GM12878 (cell line): ENCODE measurements around the gene REL. TPM values are rescaled to one million over a fixed set of nuclear protein-coding genes. Genes with fewer than 3 reads are reported as not detected.

Experiments
- ATAC-seq: fragments of 200-7000 bp; cut with Tn5 transposase; 3 replicates; pipeline ENCODE4 v1.9.1; 2020; ENCODE audit warnings: mild to moderate bottlenecking, moderate library complexity
- BruUV-seq: library from RNA; stranded (reverse); fragments of 400-500 nt; replicated peaks from 2 replicates; lab custom pipeline; 2021; lab: Mats Ljungman, UMichigan
- CTCF ChIA-PET: fragments of 300-600 bp; sonication (Branson Sonifier 250); formaldehyde crosslinking; extraction: SDS; loops from one replicate; lab custom pipeline; 2021; ENCODE audit warnings: inconsistent platforms; lab: Yijun Ruan, JAX
- POLR2A ChIA-PET: fragments of 350-600 bp; formaldehyde crosslinking; extraction: SDS; loops from one replicate; lab custom pipeline; 2021; ENCODE audit warnings: inconsistent platforms; lab: Charles Lee
- RAD21 ChIA-PET: fragments of 300-600 bp; sonication (Branson Sonifier 250); formaldehyde crosslinking; loops from one replicate; lab custom pipeline; 2023; ENCODE audit warnings: antibody characterized with exemption; ENCODE audit not compliant: unreplicated experiment; lab: Charles Lee
- SMC1A ChIA-PET: fragments of 300-600 bp; sonication (Branson Sonifier 250); formaldehyde crosslinking; loops from one replicate; lab custom pipeline; 2023; ENCODE audit not compliant: unreplicated experiment, uncharacterized antibody; lab: Charles Lee
- DNase-seq: peaks from one replicate; pipeline ENCODE4 v3.0.0-alpha.2; 2011; ENCODE audit warnings: low read depth, low spot score
- FAIRE-seq: peaks from 3 replicates; lab custom pipeline; 2011; peaks lifted over from hg19 to GRCh38; lab: Jason Lieb, UNC
- H2AFZ ChIP-seq: 2 replicates; pipeline ENCODE4 v1.6.0; 2011; ENCODE audit warnings: low read depth, low read length, control low read depth; ENCODE audit not compliant: control insufficient read depth
- H3K27ac ChIP-seq: 2 replicates; pipeline ENCODE4 v1.5.1; 2011; ENCODE audit warnings: control low read depth; ENCODE audit not compliant: control insufficient read depth, insufficient read depth
- H3K27me3 ChIP-seq, 2 experiments: replicated peaks in 1 of 2; 2 replicates each; pipeline versions ENCODE4 v1.6.0 to v1.6.1; 2011; ENCODE audit warnings: low read length in 1 of 2; ENCODE audit not compliant: control insufficient read depth in 2 of 2, insufficient read depth in 2 of 2
- H3K36me3 ChIP-seq, 2 experiments: 2 replicates each; pipeline ENCODE4 v1.5.1; 2011; ENCODE audit warnings: low read length in 1 of 2; ENCODE audit not compliant: control insufficient read depth in 2 of 2, insufficient read depth in 2 of 2
- H3K4me1 ChIP-seq: 2 replicates; pipeline ENCODE4 v1.6.1; 2011; ENCODE audit warnings: mild to moderate bottlenecking, low read length, moderate library complexity, mixed read lengths; ENCODE audit not compliant: control insufficient read depth, insufficient read depth
- H3K4me2 ChIP-seq: 2 replicates; pipeline ENCODE4 v1.6.0; 2011; ENCODE audit warnings: control low read depth; ENCODE audit not compliant: control insufficient read depth, insufficient read depth
- H3K4me3 ChIP-seq: fragments of 200-600 bp; sonication (generic); 2 replicates; pipeline ENCODE4 v1.5.1; 2016
- H3K79me2 ChIP-seq: 2 replicates; pipeline ENCODE4 v1.6.0; 2011; ENCODE audit warnings: low read length; ENCODE audit not compliant: control insufficient read depth, insufficient read depth
- H3K9ac ChIP-seq: 2 replicates; pipeline ENCODE4 v1.8.0; 2011; ENCODE audit warnings: low read length, control low read depth, mixed read lengths; ENCODE audit not compliant: control insufficient read depth, insufficient read depth
- H3K9me3 ChIP-seq: replicated peaks from 3 replicates; pipeline ENCODE4 v1.5.1; 2011; ENCODE audit warnings: mild to moderate bottlenecking, low read length; ENCODE audit not compliant: control insufficient read depth, insufficient read depth
- H4K20me1 ChIP-seq: 2 replicates; pipeline ENCODE4 v1.6.0; 2011; ENCODE audit not compliant: control insufficient read depth, insufficient read depth
- ATF3 ChIP-seq: IDR thresholded peaks from 2 replicates; pipeline ENCODE4 v1.6.1; 2011; ENCODE audit warnings: low read depth, mild to moderate bottlenecking, low read length, moderate library complexity, borderline replicate concordance; ENCODE audit errors: extremely low read depth
- BMI1 ChIP-seq: fragments of 450-650 bp; IDR thresholded peaks from 2 replicates; pipeline ENCODE4 v1.6.1; 2016; ENCODE audit warnings: mild to moderate bottlenecking, moderate library complexity, borderline replicate concordance
- CBX5 ChIP-seq: sonication (generic); IDR thresholded peaks from 2 replicates; pipeline ENCODE4 v1.6.1; 2016; ENCODE audit warnings: low read depth, moderate library complexity, mild to moderate bottlenecking, inconsistent platforms
- CEBPZ ChIP-seq: fragments of 150-350 bp; IDR thresholded peaks from 2 replicates; pipeline ENCODE4 v1.6.1; 2016; ENCODE audit warnings: low read depth, low read length
- EED ChIP-seq: sonication (generic); IDR thresholded peaks from 2 replicates; pipeline ENCODE4 v1.6.1; 2016; ENCODE audit warnings: antibody characterized with exemption, low read depth
- FOXK2 ChIP-seq: fragments of 450-650 bp; IDR thresholded peaks from 2 replicates; pipeline ENCODE4 v1.6.1; 2017; ENCODE audit warnings: mild to moderate bottlenecking, moderate library complexity
- JUND ChIP-seq: IDR thresholded peaks from 2 replicates; pipeline ENCODE4 v1.6.1; 2012; ENCODE audit warnings: low read depth, mild to moderate bottlenecking, low read length, improper control_type of control experiment, moderate library complexity
- KDM1A ChIP-seq: fragments of 200-600 bp; sonication (generic); IDR thresholded peaks from 2 replicates; pipeline ENCODE4 v1.6.1; 2016; ENCODE audit warnings: borderline replicate concordance
- NKRF ChIP-seq: fragments of 450-650 bp; conservative IDR thresholded peaks from 2 replicates; pipeline ENCODE4 v1.6.1; 2017; ENCODE audit warnings: mild to moderate bottlenecking, moderate library complexity
- NR2C2 ChIP-seq: IDR thresholded peaks from 2 replicates; pipeline ENCODE4 v1.6.1; 2011; ENCODE audit warnings: borderline replicate concordance, low read depth; ENCODE audit not compliant: control insufficient read depth, insufficient read length
- NR2F1 ChIP-seq: fragments of 450-650 bp; conservative IDR thresholded peaks from 2 replicates; pipeline ENCODE4 v1.6.1; 2017; ENCODE audit warnings: mild to moderate bottlenecking
- POLR2AphosphoS2 ChIP-seq: IDR thresholded peaks from 2 replicates; pipeline ENCODE4 v1.6.1; 2011; ENCODE audit warnings: low read depth, mild to moderate bottlenecking, low read length, improper control_type of control experiment, moderate library complexity
- RBBP5 ChIP-seq: fragments of 200-600 bp; sonication (generic); conservative IDR thresholded peaks from 2 replicates; pipeline ENCODE4 v1.6.1; 2016
- SIN3A ChIP-seq: IDR thresholded peaks from 2 replicates; pipeline ENCODE4 v1.6.1; 2012; ENCODE audit warnings: low read depth, low read length, improper control_type of control experiment
- SP1 ChIP-seq: IDR thresholded peaks from one replicate; pipeline ENCODE4 v1.6.1; 2011; ENCODE audit warnings: low read depth, low read length
- SRF ChIP-seq, 2 experiments: IDR thresholded peaks; 2 replicates each; pipeline ENCODE4 v1.6.1; 2011; ENCODE audit warnings: low read depth in 2 of 2, low read length in 2 of 2, mild to moderate bottlenecking in 1 of 2, moderate library complexity in 1 of 2
- TAF1 ChIP-seq: IDR thresholded peaks from 2 replicates; pipeline ENCODE4 v1.6.1; 2011; ENCODE audit warnings: mild to moderate bottlenecking, low read depth, low read length, borderline replicate concordance
- ZNF384 ChIP-seq: IDR thresholded peaks from 2 replicates; pipeline ENCODE4 v1.6.1; 2012; ENCODE audit warnings: low read depth, mild to moderate bottlenecking, low read length, improper control_type of control experiment, borderline replicate concordance
- ZNF622 ChIP-seq: fragments of 450-650 bp; IDR thresholded peaks from 2 replicates; pipeline ENCODE4 v1.6.1; 2017; ENCODE audit warnings: mild to moderate bottlenecking, inconsistent platforms
- WGBS: methylation state at CpG from one replicate; pipeline ENCODE4 v1.1.6; 2016; ENCODE audit warnings: low lambda C conversion rate; ENCODE audit not compliant: insufficient replicate concordance, insufficient coverage; ENCODE audit errors: missing lambda C conversion rate; 5-methylcytosine and 5-hydroxymethylcytosine counted together
- in situ Hi-C: fragments of 300-500 bp; cut with MboI; formaldehyde crosslinking; loops from 9 replicates; pipeline ENCODE4 v1.14.3; 2018; ENCODE audit warnings: mixed read lengths
- intact Hi-C: fragments of 100-400 bp; cut with micrococcal nuclease; formaldehyde crosslinking; loops from one replicate; pipeline ENCODE4 v1.14.2; 2022; ENCODE audit not compliant: unreplicated experiment
- polyA plus RNA-seq, 11 experiments: library from polyadenylated mRNA; depleted of rRNA in 4 of 11; unstranded in 6 of 11; stranded (reverse) in 5 of 11; fragments of >200 nt; fragmentation: Nextera tagmentation in 4 of 11; fragmentation: Illumina TruSeq in 1 of 11; extraction: Ambion mirVana in 4 of 11; extraction: Trizol in 1 of 11; gene quantifications; 1 replicate in 1 of 11; 2 replicates in 10 of 11; pipeline versions ENCODE4 v1.2.1 to v1.2.3, GENCODE V29; 2011 to 2016; ENCODE audit warnings: inconsistent platforms in 2 of 11, missing spikeins in 2 of 11, low read depth in 1 of 11
- total RNA-seq, 4 experiments: library from RNA; depleted of rRNA in 3 of 4; stranded (reverse); fragments of >200 nt in 3 of 4; fragmentation: Illumina TruSeq in 1 of 4; extraction: Trizol in 1 of 4; gene quantifications; 2 replicates each; pipeline versions ENCODE4 v1.2.1 to v1.2.3, GENCODE V29; 2013 to 2021

The REL gene
- total and polyA plus RNA-seq, 10 of the 15 experiments (the other 5 are each of a cell fraction or from before 2014, with no cell fraction given): 6.3 to 52.4 (median 26.6) TPM

GRCh38 chr2:60861736-60862135 is 19.6 kb upstream of the REL start:
- in situ Hi-C loops: no loop called here
- Histone ChIP-seq H3K9ac (no peak overlapping the region), H3K36me3 (no peaks in the 10 kb centered on the region), H4K20me1 (no peaks in the 10 kb centered on the region), H3K9me3 (peaks cover 2% of the 10 kb centered on the region; the same call in 1 of the 3 replicates), H3K27ac (no peak overlapping the region), H2AFZ (no peak overlapping the region), H3K4me2 (no peak overlapping the region), H3K4me1 (no peaks in the 10 kb centered on the region), H3K27me3 (no peaks in the 10 kb centered on the region), H3K79me2 (no peaks in the 10 kb centered on the region), H3K4me3 (no peak overlapping the region)
- ATAC-seq: no peak
- WGBS: 69% methylated on average over 5 of the region's 5 CpGs
- ChIA-PET CTCF (no interaction called here), POLR2A (no interaction called here), RAD21 (no interaction called here), SMC1A (no interaction called here)
- no peak for DNase-seq
- TF ChIP-seq ATF3 (no peak), NKRF (no peak), RBBP5 (no peak), JUND (no peak), NR2F1 (no peak), POLR2AphosphoS2 (no peak), CBX5 (no peak), NR2C2 (no peak), CEBPZ (no peak), ZNF384 (no peak), SIN3A (no peak), FOXK2 (no peak), SRF (IDR thresholded peaks at IDR 0.05; ENCODE audit: low read depth in 2 of 2, low read length in 2 of 2) (no peak), SP1 (no peak), BMI1 (no peak), ZNF622 (no peak), KDM1A (no peak), EED (no peak), TAF1 (no peak)
- no peak for FAIRE-seq
- no TSS peak for BruUV-seq
- intact Hi-C loops: no loop called here
